GM13977 (cell line): ENCODE data around the gene SIN3A.

Experiments used
- DNase-seq: peaks from one replicate; pipeline ENCODE4 v3.0.0; 2012; ENCODE audit warnings: low spot score
- CTCF ChIP-seq: IDR thresholded peaks from 2 replicates; pipeline ENCODE4 v1.5.1; 2012; ENCODE audit warnings: mild to moderate bottlenecking, control low read depth; ENCODE audit not compliant: insufficient read depth; ENCODE audit errors: extremely low read depth, missing control alignments
- in situ Hi-C: fragments of 300-500 bp; cut with MboI; formaldehyde crosslinking; loops from one replicate; pipeline ENCODE4 v1.12.0; 2022; ENCODE audit warnings: low sequenced_read_pairs, low pct_unique_long_range_greater_than_20kb, mixed read lengths, inconsistent platforms; ENCODE audit not compliant: unreplicated experiment

SIN3A gene

GRCh38 chr15:75367406-75367912 is 84.0 kb downstream of the SIN3A start:
- in situ Hi-C loops: loop anchor here (25.0 kb wide), 1 partner anchor 270 kb away; the partner anchor contains the start of genes IMP3, SNUPN and SNX33
- DNase-seq: no peak
- peak; percentile 15 for TF ChIP-seq CTCF

GRCh38 chr15:75367006-75367405 is 84.5 kb downstream of the SIN3A start:
- DNase-seq: no peak
- no peak for TF ChIP-seq CTCF
- in situ Hi-C loops: loop anchor here (25.0 kb wide), 1 partner anchor 270 kb away; the partner anchor contains the start of genes IMP3, SNUPN and SNX33

DNA sequence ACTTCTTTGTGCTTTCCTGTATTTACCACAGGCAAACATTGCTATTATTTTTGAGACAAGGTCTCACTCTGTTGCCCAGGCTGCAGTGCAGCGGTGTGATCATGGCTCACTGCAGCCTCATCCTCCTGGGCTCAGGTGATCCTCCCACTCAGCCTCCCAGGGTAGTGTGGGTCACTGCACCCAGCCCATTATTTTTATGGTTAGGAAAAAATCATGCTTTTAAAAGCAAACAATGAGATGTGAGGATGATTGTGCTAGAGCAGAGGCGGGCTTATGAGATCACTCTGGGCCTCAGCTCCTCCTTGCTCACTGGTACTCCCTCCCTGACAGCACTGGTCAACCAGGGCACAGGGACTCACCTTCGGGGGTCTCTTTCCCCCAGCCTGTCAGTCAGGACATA is 85.3 kb downstream of the SIN3A start:
- no peak for DNase-seq
- no peak for TF ChIP-seq CTCF
- in situ Hi-C loops: loop anchor here (25.0 kb wide), 1 partner anchor 271 kb away; the partner anchor contains the start of genes IMP3, SNUPN and SNX33

- in situ Hi-C loops: loop anchor here (25.0 kb wide), 1 partner anchor 272 kb away; the partner anchor contains the start of genes IMP3, SNUPN and SNX33
- no peak for DNase-seq
- TF ChIP-seq CTCF: no peak
Observed at GRCh38 chr15:75364881-75365280, 86.6 kb downstream of the SIN3A start.

- TF ChIP-seq CTCF: no peak
- in situ Hi-C loops: loop anchor here (25.0 kb wide), 1 partner anchor 274 kb away; the partner anchor contains the start of genes IMP3, SNUPN and SNX33
- no peak for DNase-seq
Observed at GRCh38 chr15:75363786-75364185, 87.7 kb downstream of the SIN3A start.

GRCh38 chr15:75362642-75363249 is 88.7 kb downstream of the SIN3A start:
- DNase-seq: no peak
- TF ChIP-seq CTCF: no peak
- in situ Hi-C loops: loop anchor here (25.0 kb wide), 1 partner anchor 275 kb away; the partner anchor contains the start of genes IMP3, SNUPN and SNX33
